ENCODE data around the gene AAGAB. TPM values are rescaled to one million over a fixed set of nuclear protein-coding genes. Genes with fewer than 3 reads are reported as not detected.
"Not testable (repeated sequence)": the region's sequence is repeated elsewhere in the genome, so short reads cannot be mapped to it uniquely, and the experiment has no call there.

AAGAB gene
- total RNA-seq, 1 donor from 2014 or later: 18.1 TPM

- ATAC-seq (ENCODE audit: poor library complexity); DNase-seq: not testable (repeated sequence)
- intact Hi-C loops (cut with DNase I): loop anchor here (10.0 kb wide), 1 partner anchor 184 kb away; no protein-coding TSS in a partner anchor
These were observed 4.0 kb upstream of the AAGAB start for GRCh38 chr15:67258412-67258811.

GRCh38 chr15:67256051-67256450, 1.6 kb upstream of the AAGAB start:
- intact Hi-C loops (cut with DNase I): loop anchor here (10.0 kb wide), 1 partner anchor 181 kb away; no protein-coding TSS in a partner anchor
- DNase-seq: no peak
- ATAC-seq (ENCODE audit: poor library complexity): no peak

GRCh38 chr15:67253549-67254237, 768 bp downstream of the AAGAB start:
- ATAC-seq (ENCODE audit: poor library complexity): no peak
- intact Hi-C loops (cut with DNase I): loop anchor here (10.0 kb wide), 1 partner anchor 179 kb away; no protein-coding TSS in a partner anchor
- no peak for DNase-seq

- intact Hi-C loops (cut with DNase I): loop anchor here (10.0 kb wide), 1 partner anchor 178 kb away; no protein-coding TSS in a partner anchor
- DNase-seq (no peak), ATAC-seq (ENCODE audit: poor library complexity) (no peak)
These were observed 1.4 kb downstream of the AAGAB start for GRCh38 chr15:67253101-67253500.

- no peak for DNase-seq
- no peak for ATAC-seq (ENCODE audit: poor library complexity)
- intact Hi-C loops (cut with DNase I): loop anchor here (10.0 kb wide), 1 partner anchor 177 kb away; no protein-coding TSS in a partner anchor
These were observed 3.1 kb downstream of the AAGAB start for GRCh38 chr15:67251318-67251717.

GRCh38 chr15:67249830-67250229, 4.6 kb downstream of the AAGAB start:
- DNase-seq (no peak), ATAC-seq (ENCODE audit: poor library complexity) (no peak)
- intact Hi-C loops (cut with DNase I): loop anchor here (10.0 kb wide), 1 partner anchor 175 kb away; no protein-coding TSS in a partner anchor

- DNase-seq: no peak
- intact Hi-C loops (cut with DNase I): no loop called here
- ATAC-seq (ENCODE audit: poor library complexity): no peak
These were observed 6.4 kb downstream of the AAGAB start for GRCh38 chr15:67248011-67248505.

- intact Hi-C loops (cut with DNase I); ATAC-seq (ENCODE audit: poor library complexity); DNase-seq: not testable (repeated sequence)
These were observed 7.9 kb downstream of the AAGAB start for GRCh38 chr15:67246606-67247005.

GRCh38 chr15:67244971-67245478, 9.4 kb downstream of the AAGAB start:
- intact Hi-C loops (cut with DNase I): no loop called here
- DNase-seq: no peak

GRCh38 chr15:67242708-67243111, 11.8 kb downstream of the AAGAB start:
- DNase-seq: no peak
- intact Hi-C loops (cut with DNase I): no loop called here
- ATAC-seq (ENCODE audit: poor library complexity): no peak

More at GRCh38 chr15:67244971-67245478, 9.4 kb downstream of the AAGAB start:
- no peak for ATAC-seq (ENCODE audit: poor library complexity)

GRCh38 chr15:67241132-67241855, 13.2 kb downstream of the AAGAB start:
- intact Hi-C loops (cut with DNase I): no loop called here
- no peak for ATAC-seq (ENCODE audit: poor library complexity)
- no peak for DNase-seq

- DNase-seq: no peak
- intact Hi-C loops (cut with DNase I): no loop called here
- no peak for ATAC-seq (ENCODE audit: poor library complexity)
These were observed 14.0 kb downstream of the AAGAB start for GRCh38 chr15:67240235-67241131.

GRCh38 chr15:67232591-67232990, 21.9 kb downstream of the AAGAB start:
- DNase-seq (no peak), ATAC-seq (ENCODE audit: poor library complexity) (no peak)
- intact Hi-C loops (cut with DNase I): no loop called here

GRCh38 chr15:67230504-67230903, 24.0 kb downstream of the AAGAB start:
- DNase-seq: no peak
- ATAC-seq (ENCODE audit: poor library complexity): no peak

GRCh38 chr15:67228286-67228685, 26.2 kb downstream of the AAGAB start:
- intact Hi-C loops (cut with DNase I): no loop called here
- no peak for ATAC-seq (ENCODE audit: poor library complexity)
- no peak for DNase-seq

More at GRCh38 chr15:67230504-67230903, 24.0 kb downstream of the AAGAB start:
- intact Hi-C loops (cut with DNase I): no loop called here

- DNase-seq (no peak), ATAC-seq (ENCODE audit: poor library complexity) (no peak)
- intact Hi-C loops (cut with DNase I): no loop called here
These were observed 26.6 kb downstream of the AAGAB start for GRCh38 chr15:67227846-67228245.

- ATAC-seq (ENCODE audit: poor library complexity) (no peak), DNase-seq (no peak)
- intact Hi-C loops (cut with DNase I): no loop called here
These were observed 27.0 kb downstream of the AAGAB start for GRCh38 chr15:67227431-67227830.

GRCh38 chr15:67225336-67225735, 29.1 kb downstream of the AAGAB start:
- DNase-seq (no peak), ATAC-seq (ENCODE audit: poor library complexity) (no peak)
- intact Hi-C loops (cut with DNase I): no loop called here

All from Right ventricle myocardium superior (tissue), 1 donor.